GM19395 (cell line): ENCODE data around the gene ZBTB46.

Experiments
- ATAC-seq: cut with Tn5 transposase; IDR thresholded peaks from one replicate; pipeline ENCODE4 v1.9.1; 2021; ENCODE audit warnings: mild to moderate bottlenecking, moderate library complexity; ENCODE audit not compliant: unreplicated experiment

Gene ZBTB46

DNA sequence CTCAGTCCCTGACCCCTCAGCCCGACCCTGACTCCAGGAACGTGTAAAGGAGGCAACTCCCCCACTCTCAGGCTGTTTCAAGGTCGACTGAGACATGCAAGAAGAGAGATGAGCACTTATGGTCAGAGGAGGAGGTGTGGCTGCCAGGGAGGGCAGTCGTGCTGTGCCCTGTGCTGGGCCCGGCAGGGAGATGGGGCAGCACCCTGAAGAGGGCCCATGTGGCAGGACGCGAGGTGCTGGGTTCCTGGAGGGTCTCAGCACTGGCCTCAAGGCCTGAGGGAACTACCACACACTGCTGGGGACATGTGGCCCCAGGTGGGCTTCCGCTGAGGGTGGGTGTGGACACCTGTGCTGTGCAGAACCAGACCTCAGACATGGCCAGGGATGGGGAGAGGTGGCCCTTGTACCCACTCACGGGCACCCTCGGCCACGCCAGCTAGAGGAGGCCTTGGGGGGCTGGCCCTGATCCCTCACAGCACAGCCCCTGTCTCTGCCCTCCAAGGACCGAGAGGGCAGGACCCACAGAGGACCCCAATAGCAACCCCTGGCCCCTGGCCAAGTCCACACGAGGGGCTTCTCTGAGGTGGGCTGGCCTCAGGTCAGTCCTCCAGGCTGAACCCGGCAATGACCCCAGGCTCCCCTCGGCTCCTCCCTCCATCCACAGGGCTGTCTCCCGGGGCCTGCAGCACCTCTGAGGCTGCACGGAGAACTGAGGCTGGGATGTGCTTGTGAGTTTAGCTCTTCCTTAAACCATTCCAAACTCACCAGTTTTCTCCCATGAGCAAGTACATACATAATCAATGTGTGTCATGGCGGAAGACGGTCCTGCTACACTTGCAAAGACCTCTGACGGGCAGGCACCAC lies 82.8 kb downstream of the ZBTB46 start:
- no peak for ATAC-seq

DNA sequence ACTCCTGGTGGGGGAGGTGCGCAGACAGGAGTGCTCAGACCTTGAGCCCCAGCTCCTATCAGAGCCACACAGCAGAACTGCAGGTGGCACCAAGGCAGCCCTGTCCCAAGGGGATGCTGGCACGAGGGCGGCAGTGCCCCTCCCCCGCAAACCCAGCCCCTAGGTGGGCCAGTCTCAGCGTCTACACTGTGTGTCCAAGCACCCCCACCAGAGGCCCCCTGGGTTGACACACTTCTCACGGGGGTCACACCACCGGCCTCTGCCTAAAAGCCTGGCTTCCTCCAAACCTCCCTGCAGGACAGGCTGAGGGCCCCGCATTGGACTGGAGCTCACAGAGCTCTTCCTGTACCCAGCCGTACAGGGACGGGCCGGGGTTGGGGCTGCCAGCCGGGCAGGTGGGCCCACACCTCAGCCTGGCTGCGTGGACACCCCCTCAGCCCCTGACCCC lies 83.4 kb downstream of the ZBTB46 start:
- ATAC-seq: no peak

DNA sequence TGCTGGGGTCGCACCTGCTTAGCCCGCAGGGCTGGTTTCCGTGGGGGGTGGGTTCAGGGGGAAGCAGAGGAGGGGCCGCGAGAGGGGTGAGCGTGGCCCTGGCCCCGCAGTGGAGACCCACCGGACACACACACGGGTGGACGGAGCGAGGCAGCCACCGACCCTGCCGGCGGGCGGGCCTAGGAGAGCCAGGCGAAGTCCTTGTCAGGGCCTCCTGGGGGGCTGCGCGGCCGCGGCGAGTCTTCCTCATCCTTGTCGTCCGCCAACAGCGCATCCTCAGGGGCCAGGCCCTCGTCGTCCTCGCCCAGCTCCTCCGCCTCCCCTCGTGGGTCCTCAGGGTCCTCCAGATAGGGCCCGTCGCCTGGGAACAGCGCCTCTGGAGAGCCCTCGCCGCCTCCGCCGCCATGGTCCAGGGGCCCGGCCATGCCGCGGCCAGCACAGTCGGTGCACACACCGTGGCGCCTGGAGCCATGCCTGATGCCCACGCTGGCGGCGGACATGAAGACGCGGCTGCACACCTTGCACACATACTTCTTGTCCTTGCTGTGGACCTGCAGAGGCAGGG lies 84.2 kb downstream of the ZBTB46 start:
- no peak for ATAC-seq

DNA sequence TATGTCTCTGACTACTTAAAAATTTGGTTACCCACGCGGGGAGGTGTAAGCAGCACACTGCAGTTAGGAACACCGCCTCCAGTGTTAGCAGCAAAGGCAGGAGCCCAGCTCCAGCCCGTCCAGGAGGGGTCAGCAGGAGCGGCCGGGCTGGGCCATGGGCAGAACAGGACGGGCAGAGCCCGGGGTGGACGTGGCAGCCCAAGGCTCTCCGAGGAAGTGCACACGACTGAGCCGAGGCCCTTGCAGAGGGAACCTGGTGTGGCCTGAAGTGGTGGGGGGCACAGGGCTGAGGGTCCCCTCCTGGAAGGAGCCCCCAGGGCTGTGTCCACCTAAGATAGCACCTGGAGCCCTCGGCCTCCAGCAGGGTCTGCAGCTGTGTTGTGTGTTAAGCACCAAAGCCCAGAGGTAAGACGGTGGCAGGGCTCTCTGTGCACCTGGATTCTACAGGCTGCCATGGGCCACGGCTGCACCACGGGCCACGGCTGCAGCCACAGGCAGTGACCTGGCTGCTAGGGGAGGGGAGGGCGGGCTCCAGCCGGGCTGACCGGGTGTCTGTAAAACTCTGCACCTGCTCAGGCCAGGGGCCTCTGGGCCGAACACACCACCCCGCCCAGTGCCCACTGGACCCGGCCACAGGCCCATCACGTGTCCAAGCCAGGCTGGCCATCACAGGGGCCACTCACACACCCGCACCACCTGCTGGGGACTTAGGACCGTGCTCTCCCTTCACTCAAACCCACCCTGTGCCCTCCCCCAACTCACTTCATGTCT lies 84.9 kb downstream of the ZBTB46 start:
- ATAC-seq: no peak

DNA sequence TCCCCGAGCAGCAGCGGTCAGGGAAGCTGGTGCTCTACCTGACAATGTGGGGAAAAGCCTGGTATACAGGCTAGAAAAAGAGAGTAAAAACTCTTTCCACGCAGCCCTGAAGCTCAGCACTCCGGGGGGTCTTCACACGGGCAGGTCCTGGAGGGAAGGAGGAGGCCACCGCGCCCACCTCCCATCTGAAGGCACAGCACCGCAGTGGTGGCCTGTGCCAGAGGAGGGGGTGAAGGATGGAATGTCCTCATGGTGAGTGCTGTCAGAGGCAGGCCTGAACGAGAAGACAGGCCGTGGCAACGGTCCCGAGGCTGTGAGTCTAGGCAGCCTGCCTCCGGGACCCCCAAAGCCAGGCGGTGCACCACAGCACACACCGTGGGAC lies 85.6 kb downstream of the ZBTB46 start:
- ATAC-seq: no peak

DNA sequence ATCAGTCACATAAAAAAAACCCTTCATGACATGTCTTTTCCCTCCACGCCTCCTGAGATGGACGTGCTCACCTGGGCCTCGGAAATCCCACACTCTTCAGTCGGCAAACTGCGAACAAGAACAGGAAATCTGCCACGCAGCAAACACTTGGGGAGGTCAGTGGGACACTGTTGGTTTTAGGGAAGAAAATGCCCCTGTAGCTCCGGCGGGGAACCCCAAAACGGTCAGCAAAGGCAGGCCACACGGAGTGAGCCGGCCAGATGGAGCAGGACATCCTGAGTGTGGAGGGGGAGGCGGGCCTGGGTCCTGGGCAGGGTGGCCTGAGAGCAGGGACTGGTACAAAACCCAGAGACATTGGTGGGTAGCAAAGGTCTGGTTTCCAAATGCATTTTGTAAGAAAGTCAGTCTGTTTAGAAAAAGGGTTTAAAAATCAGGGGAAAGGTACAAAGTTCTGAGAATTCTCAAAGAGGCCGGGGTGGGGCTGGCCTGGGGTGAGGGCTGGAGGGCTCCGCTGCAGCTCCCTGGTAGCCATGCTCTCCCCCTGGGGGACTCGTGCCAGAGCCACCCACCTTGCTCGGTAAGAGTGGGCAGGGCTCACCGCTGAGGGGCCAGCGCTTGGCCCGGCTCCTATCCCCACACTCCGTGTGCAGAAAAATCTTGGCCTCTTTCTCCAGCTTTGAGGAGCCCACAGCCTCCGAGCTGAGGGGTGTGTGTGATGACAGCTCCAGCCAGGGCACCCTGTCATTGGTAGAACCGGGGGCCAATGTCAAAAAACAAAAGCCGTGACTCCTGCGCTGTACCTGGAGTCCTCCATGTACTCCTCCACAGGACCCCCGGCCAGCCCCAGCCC lies 86.3 kb downstream of the ZBTB46 start:
- no peak for ATAC-seq

DNA sequence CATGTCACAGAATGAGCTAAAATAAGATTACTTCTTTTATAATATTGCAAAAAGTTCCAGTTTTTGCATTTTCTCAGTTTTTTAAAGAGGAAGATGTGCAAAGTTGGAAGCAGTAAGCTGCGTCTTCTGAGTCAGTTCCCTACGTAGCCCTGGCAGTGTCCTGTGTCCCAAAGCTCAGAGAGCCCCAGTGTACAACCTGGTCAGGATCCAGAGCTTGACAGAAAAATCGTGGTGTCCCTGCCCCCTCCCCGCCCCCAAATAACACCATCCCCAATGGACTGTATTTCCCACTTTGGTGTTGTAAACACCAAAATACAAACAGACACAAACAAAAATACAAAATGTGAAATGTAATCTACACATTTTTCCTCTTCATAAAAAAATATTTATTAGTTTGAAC lies 86.9 kb downstream of the ZBTB46 start:
- no peak for ATAC-seq

DNA sequence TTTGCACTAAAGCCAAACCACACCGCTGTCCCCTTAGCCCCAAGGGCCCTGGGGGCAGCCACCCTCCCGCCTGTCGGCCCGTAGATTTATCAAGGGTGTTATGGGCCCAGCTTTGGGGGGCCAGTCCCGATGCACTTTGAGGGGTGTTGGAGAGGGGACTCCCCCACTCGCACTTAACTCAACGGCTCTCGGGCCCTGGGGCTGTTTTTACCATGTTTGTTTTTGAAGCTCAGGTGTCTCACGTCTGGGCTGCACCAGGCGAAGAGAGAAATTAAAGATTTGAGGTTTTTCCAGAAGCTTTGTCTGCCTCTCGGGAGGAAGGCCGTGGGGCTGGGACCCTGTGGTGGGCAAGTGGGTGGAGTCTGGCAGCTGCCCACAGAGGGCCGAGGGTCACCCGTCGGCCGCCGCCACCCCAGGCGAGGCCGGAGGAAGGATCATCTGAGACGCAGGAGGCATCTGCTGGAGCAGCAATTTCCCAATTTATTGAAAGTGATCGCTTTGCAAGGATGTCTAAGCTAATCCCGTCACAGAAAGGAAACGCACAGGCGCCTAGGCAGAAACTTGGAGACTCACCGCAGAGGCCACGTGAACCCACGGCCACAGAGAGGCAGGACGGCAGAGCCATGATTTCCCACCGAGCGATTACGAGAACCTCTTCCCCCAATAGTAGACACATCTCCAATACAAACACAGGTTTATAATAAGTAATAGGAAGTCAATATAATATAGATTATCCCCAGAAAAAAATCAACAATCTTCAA lies 87.7 kb downstream of the ZBTB46 start:
- no peak for ATAC-seq

DNA sequence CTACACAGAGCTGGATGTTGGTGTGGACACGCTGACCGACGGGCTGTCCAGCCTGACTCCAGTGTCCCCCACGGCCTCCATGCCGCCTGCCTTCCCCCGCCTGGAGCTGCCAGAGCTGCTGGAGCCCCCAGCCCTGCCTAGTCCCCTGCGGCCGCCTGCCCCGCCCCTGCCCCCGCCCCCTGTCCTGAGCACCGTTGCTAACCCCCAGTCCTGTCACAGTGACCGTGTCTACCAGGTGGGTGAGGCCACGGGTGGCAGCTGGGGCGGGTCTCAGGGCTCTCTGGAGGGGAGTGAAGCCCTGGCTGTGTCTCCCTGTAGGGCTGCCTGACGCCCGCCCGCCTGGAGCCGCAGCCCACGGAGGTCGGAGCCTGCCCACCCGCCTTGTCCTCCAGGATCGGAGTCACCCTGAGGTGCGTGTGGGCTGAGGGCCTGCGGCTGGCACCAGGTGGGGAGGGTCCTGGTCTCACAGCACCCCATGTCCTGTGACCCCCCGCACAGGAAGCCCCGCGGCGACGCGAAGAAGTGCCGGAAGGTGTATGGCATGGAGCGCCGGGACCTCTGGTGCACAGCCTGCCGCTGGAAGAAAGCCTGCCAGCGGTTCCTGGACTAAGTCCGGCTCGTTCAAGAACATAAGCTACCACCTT lies 88.6 kb downstream of the ZBTB46 start:
- ATAC-seq: no peak

DNA sequence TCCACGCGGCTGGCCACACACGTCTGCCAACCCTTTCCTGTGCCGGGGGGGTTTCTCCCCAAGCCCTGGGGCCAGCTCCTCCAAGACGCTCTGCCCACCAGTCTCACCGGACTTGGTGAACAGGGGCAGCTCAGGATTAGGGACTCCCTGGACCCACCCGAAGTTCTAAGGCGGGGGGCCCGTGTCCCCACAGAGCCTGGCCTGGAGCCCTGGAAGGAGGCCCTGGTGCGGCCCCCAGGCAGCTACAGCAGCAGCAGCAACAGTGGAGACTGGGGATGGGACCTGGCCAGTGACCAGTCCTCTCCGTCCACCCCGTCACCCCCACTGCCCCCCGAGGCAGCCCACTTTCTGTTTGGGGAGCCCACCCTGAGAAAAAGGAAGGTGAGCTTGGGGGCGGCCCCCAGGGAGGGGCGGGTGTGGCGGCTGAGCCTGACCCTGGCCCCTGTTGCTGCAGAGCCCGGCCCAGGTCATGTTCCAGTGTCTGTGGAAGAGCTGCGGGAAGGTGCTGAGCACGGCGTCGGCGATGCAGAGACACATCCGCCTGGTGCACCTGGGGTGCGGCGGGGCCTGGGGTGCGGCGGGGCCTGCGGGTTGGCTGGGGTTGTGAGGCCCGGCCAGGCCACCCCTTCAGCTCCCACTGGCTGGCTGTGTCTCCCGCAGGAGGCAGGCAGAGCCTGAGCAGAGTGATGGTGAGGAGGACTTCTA lies 89.2 kb downstream of the ZBTB46 start:
- no peak for ATAC-seq

DNA sequence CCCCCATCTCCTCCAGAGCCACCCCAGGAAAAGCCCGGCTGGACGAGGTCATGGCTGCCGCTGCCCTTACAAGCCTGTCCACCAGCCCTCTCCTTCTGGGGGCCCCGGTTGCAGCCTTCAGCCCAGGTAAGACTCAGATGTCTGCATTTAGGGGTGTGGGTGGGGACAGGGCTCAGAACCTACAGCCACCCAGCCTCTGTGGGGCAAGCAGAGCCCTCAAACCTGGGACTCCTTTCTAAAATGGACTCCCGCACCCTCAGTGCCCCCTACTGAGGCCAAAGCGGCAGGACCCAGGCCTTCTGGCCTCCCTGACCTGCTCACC lies 89.7 kb downstream of the ZBTB46 start:
- ATAC-seq: no peak

DNA sequence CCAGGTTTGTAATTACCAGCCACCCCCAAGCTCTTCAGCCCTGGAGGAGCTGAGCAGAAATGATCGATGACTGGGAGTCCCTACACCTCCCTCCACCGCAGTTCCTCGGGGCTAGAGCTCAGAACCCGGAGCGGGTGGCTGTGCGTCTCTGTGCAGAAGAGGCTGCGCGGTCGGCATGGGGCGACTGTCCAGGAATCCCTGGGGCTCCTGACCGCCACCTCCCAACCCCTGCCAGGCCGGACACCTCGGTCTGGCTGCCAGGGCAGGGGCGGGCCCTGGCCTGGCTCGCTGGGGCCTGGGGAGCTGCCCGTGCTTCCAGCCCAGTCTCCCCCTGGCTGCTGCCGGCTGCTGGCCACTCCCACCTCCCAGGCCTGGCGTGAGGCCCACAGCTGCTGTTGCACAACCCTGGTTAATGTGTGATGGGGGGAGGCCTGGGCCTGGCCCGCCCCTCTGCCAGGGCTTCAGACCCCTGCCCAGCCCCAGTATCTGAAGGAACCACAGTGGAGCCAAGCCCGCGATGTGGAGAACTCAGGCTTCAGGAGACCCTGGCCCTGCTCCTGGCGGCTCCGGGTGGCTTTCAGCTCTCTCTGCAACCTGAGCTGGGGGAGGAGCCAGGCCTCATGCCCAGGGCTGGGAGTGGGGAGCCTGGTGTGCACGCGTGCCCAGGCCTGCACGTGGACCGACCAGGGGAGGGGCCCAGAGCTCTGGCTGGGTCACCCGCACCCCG lies 90.3 kb downstream of the ZBTB46 start:
- no peak for ATAC-seq

DNA sequence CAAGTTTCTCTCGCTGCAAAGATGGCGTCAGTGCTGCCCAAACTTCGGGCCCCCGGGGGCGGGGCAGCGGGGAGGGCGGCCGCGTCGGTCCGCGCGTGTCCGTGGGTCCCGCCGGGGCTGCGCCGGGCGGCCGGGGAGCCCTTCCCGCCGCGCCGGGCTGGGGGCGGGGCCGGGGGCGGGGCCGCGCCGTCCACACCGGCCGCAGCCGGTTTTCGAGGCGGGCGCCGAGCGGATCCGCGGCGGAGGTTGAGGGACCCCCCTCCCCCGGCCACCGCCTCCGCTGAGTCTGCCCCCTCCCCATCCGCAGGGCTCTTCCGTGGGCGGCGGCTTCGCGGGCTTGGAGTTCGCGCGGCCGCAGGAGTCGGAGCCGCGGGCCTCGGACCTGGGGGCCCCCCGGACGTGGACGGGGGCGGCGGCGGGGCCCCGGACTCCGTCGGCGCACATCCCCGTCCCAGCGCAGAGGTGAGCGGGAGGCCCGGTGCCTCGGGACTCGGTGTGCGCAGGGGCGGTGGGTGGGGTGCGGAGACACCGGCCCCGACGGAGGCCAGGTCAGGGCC lies 90.9 kb downstream of the ZBTB46 start:
- no peak for ATAC-seq

DNA sequence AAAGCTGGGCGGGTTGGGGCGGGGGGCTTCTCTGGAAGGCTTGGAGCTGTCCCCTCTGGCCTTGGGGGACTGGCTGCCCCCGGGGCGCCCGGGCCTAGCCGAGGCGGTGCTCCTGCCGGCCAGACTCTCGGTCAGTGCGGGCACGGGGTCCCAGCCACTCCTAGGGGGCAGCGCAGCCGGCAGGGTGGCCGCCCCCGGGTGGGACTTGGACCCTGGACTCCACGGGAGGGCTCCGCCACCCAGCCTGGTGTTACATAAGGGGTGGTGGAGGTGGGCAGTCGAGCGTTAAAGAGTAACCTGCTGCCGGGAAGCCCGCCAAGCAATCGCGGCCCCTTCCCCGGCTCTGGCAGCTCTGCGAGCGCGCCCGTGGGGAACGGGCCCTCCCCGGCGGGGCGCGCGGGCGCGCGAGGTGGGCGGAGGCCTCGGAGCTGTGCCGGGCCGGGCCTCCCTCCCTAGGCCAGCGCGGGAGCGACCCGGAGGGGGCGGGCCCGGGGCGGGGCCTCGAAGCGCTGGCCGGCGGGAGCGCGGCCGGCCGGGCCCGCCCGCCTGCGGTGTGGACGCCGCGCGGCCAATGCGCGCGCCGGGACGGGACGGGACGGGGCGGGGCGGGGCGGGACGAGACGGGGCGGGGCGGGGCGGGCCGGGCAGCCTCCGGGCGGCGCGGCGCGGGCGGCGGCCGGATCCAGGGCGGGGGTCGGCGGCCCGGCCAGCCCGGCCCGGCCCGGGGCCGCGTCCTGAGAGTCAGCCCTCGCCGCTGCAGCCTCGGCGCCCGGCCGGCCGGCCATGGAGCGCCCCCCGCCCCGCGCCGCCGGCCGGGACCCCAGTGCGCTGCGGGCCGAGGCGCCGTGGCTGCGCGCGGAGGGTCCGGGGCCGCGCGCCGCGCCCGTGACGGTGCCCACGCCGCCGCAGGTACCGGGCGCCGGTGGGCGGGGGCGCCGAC lies 91.7 kb downstream of the ZBTB46 start, which contains the start of gene SLC2A4RG:
SLC2A4RG (plus strand) TSS at position 647 of the 940 bp plus-strand sequence; CDS start at position 784, 137 bp downstream.
- no peak for ATAC-seq

DNA sequence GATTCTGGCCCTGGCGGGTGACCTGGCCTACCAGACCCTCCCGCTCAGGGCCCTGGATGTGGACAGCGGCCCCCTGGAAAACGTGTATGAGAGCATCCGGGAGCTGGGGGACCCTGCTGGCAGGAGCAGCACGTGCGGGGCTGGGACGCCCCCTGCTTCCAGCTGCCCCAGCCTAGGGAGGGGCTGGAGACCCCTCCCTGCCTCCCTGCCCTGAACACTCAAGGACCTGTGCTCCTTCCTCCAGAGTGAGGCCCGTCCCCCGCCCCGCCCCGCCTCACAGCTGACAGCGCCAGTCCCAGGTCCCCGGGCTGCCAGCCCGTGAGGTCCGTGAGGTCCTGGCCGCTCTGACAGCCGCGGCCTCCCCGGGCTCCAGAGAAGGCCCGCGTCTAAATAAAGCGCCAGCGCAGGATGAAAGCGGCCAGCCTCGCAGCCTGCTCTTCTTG lies 92.4 kb downstream of the ZBTB46 start:
- no peak for ATAC-seq

DNA sequence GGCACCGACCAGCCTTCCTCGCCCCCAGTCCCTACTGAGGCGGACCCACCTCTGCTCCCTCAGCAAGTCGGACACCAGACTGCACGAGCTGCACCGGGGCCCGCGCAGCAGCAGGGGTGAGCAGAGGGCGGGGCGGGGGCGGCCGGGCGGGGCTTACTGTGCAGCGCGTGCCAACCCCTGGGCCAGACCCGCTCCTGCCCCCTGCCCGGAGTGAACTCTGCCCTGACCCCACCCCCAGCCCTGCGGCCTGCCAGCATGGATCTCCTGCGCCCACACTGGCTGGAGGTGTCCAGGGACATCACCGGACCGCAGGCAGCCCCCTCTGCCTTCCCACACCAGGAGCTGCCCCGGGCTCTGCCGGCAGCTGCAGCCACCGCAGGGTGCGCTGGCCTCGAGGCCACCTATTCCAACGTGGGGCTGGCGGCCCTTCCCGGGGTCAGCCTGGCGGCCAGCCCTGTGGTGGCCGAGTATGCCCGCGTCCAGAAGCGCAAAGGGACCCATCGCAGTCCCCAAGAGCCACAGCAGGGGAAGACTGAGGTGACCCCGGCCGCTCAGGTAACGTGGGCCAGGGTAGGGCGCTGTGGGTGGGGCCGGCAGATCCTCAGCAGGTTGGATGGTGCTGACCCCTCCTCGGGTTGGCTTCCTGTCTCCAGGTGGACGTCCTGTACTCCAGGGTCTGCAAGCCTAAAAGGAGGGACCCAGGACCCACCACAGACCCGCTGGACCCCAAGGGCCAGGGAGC lies 92.9 kb downstream of the ZBTB46 start:
- ATAC-seq: no peak

DNA sequence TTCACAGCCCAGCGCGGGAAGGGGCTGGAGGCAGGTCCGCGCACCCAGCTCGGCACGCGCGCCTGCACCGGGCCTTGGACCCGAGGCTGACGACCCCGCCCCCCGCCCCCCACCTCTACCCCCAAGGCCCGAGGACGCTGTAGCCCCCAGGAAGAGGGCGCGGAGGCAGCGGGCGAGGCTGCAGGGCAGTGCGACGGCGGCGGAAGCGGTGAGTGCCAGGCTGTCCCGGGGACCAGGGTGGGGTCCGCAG lies 93.4 kb downstream of the ZBTB46 start:
- no peak for ATAC-seq
